Trophoblast cell (in vitro differentiated cells and primary cell): ENCODE results near the gene CHCHD6.

Experiments
- DNase-seq, 2 donors: peaks; one replicate each; pipeline ENCODE4 v3.0.0-alpha.2; 2016
- H2AFZ ChIP-seq: 2 replicates; pipeline ENCODE4 v1.6.1; 2013; ENCODE audit warnings: low read length, moderate library complexity, mild to moderate bottlenecking; ENCODE audit not compliant: insufficient read depth, poor library complexity
- H2AK5ac ChIP-seq: 2 replicates; pipeline ENCODE4 v1.6.1; 2013; ENCODE audit warnings: mild to moderate bottlenecking, low read length
- H2BK120ac ChIP-seq: 2 replicates; pipeline ENCODE4 v1.6.1; 2013; ENCODE audit warnings: low read length, mild to moderate bottlenecking, moderate library complexity; ENCODE audit not compliant: insufficient read depth, poor library complexity
- H2BK12ac ChIP-seq: 2 replicates; pipeline ENCODE4 v1.6.1; 2013; ENCODE audit warnings: mild to moderate bottlenecking, low read length, moderate library complexity
- H2BK5ac ChIP-seq: 2 replicates; pipeline ENCODE4 v1.6.1; 2013; ENCODE audit warnings: low read length, low read depth, moderate library complexity, mild to moderate bottlenecking; ENCODE audit not compliant: poor library complexity
- H3K14ac ChIP-seq: 2 replicates; pipeline ENCODE4 v1.6.1; 2013; ENCODE audit warnings: mild to moderate bottlenecking, low read length
- H3K18ac ChIP-seq: 2 replicates; pipeline ENCODE4 v1.6.1; 2013; ENCODE audit warnings: mild to moderate bottlenecking, low read length
- H3K23ac ChIP-seq: 2 replicates; pipeline ENCODE4 v1.6.1; 2013; ENCODE audit warnings: low read length
- H3K27ac ChIP-seq: 2 replicates; pipeline ENCODE4 v1.5.1; 2013; ENCODE audit warnings: low read depth, mild to moderate bottlenecking, inconsistent platforms, low read length, moderate library complexity
- H3K27me3 ChIP-seq: 2 replicates; pipeline ENCODE4 v1.6.1; 2013; ENCODE audit warnings: inconsistent platforms, mild to moderate bottlenecking, low read length, moderate library complexity; ENCODE audit not compliant: insufficient read depth
- H3K36me3 ChIP-seq, 2 experiments: 1 replicate in 1 of 2; 2 replicates in 1 of 2; pipeline ENCODE4 v1.6.1; 2013; ENCODE audit warnings: low read length in 2 of 2, mild to moderate bottlenecking in 2 of 2, moderate library complexity in 1 of 2; ENCODE audit not compliant: insufficient read depth in 2 of 2, control insufficient read depth in 1 of 2
- H3K4ac ChIP-seq: 2 replicates; pipeline ENCODE4 v1.6.1; 2013; ENCODE audit warnings: low read depth, mild to moderate bottlenecking, low read length, moderate library complexity
- H3K4me1 ChIP-seq, 2 experiments: 1 replicate in 1 of 2; 2 replicates in 1 of 2; pipeline ENCODE4 v1.6.1; 2013; ENCODE audit warnings: low read length in 2 of 2, mild to moderate bottlenecking in 2 of 2, moderate library complexity in 1 of 2; ENCODE audit not compliant: insufficient read depth in 2 of 2, control insufficient read depth in 1 of 2
- H3K4me2 ChIP-seq: 2 replicates; pipeline ENCODE4 v1.6.1; 2013; ENCODE audit warnings: inconsistent platforms, mild to moderate bottlenecking, low read length, moderate library complexity
- H3K4me3 ChIP-seq: 2 replicates; pipeline ENCODE4 v1.5.1; 2013; ENCODE audit warnings: mild to moderate bottlenecking, low read depth, low read length, inconsistent platforms
- H3K79me1 ChIP-seq: one replicate; pipeline ENCODE4 v1.6.1; 2013; ENCODE audit warnings: low read length
- H3K79me2 ChIP-seq: 2 replicates; pipeline ENCODE4 v1.6.1; 2013; ENCODE audit warnings: low read length, mild to moderate bottlenecking; ENCODE audit not compliant: control insufficient read depth, insufficient read depth, poor library complexity
- H3K9ac ChIP-seq: 2 replicates; pipeline ENCODE4 v1.6.1; 2013; ENCODE audit warnings: mild to moderate bottlenecking, low read length
- H3K9me3 ChIP-seq: 2 replicates; pipeline ENCODE4 v1.6.1; 2013; ENCODE audit warnings: low read depth, mild to moderate bottlenecking, control low read depth, inconsistent platforms, low read length; ENCODE audit not compliant: insufficient read depth
- H4K12ac ChIP-seq: 2 replicates; pipeline ENCODE4 v1.6.1; 2013; ENCODE audit warnings: low read depth, mild to moderate bottlenecking, low read length, moderate library complexity
- H4K8ac ChIP-seq: 2 replicates; pipeline ENCODE4 v1.6.1; 2013; ENCODE audit warnings: low read depth, mild to moderate bottlenecking, low read length, moderate library complexity
- H4K91ac ChIP-seq: one replicate; pipeline ENCODE4 v1.6.1; 2013; ENCODE audit warnings: low read depth, mild to moderate bottlenecking, low read length, moderate library complexity
- WGBS: extraction: QIAGEN DNeasy Blood & Tissue Kit; methylation state at CpG from one replicate; pipeline ENCODE4 v1.1.7; 2013; ENCODE audit warnings: missing lambda C conversion rate; ENCODE audit not compliant: insufficient read length, insufficient coverage; ENCODE audit errors: extremely low coverage; 5-methylcytosine and 5-hydroxymethylcytosine counted together

CHCHD6 gene

GRCh38 chr3:126941721-126942270 lies 237.8 kb downstream of the CHCHD6 start:
- Histone ChIP-seq H3K18ac (no peak overlapping the region), H3K27ac (no peak overlapping the region), H3K27me3 (no peaks in the 10 kb centered on the region), H3K9ac (no peak overlapping the region), H3K4ac (no peak overlapping the region), H2BK120ac (no peak overlapping the region), H3K23ac (no peak overlapping the region), H4K91ac (no peak overlapping the region), H3K4me1 (no peaks in the 10 kb centered on the region), H3K79me1 (no peaks in the 10 kb centered on the region), H3K14ac (no peak overlapping the region), H3K9me3 (no peaks in the 10 kb centered on the region), H3K4me2 (no peak overlapping the region), H2BK12ac (no peak overlapping the region), H3K36me3 (no peaks in the 10 kb centered on the region), H3K4me3 (no peak overlapping the region), H3K79me2 (no peaks in the 10 kb centered on the region), H2BK5ac (no peak overlapping the region), H2AK5ac (no peak overlapping the region), H2AFZ (no peak overlapping the region), H4K12ac (no peak overlapping the region), H4K8ac (no peak overlapping the region)
- no CpG with 5 or more reads among the region's 5 CpGs for WGBS
- DNase-seq: no peak

GRCh38 chr3:126944089-126944965 lies 240.3 kb downstream of the CHCHD6 start:
- Histone ChIP-seq H2AK5ac (no peak overlapping the region), H3K14ac (no peak overlapping the region), H3K4me2 (no peak overlapping the region), H2BK120ac (no peak overlapping the region), H3K9me3 (no peaks in the 10 kb centered on the region), H3K27me3 (no peaks in the 10 kb centered on the region), H3K23ac (no peak overlapping the region), H3K4ac (no peak overlapping the region), H3K18ac (no peak overlapping the region), H3K4me1 (no peaks in the 10 kb centered on the region), H3K79me2 (no peaks in the 10 kb centered on the region), H3K4me3 (no peak overlapping the region), H4K12ac (no peak overlapping the region), H3K27ac (no peak overlapping the region), H2AFZ (no peak overlapping the region), H3K79me1 (no peaks in the 10 kb centered on the region), H4K91ac (no peak overlapping the region), H3K9ac (no peak overlapping the region), H4K8ac (no peak overlapping the region), H2BK12ac (no peak overlapping the region), H3K36me3 (no peaks in the 10 kb centered on the region), H2BK5ac (no peak overlapping the region)
- WGBS: no CpG with 5 or more reads among the region's 12 CpGs
- DNase-seq: no peak

GRCh38 chr3:126945171-126945721 lies 241.2 kb downstream of the CHCHD6 start:
- no peaks in the 10 kb centered on the region for H3K4me1 ChIP-seq

GRCh38 chr3:126945891-126946290 lies 241.9 kb downstream of the CHCHD6 start:
- H2BK120ac ChIP-seq: no peak overlapping the region
- no peak overlapping the region for H3K14ac ChIP-seq
- no CpG with 5 or more reads among the region's 9 CpGs for WGBS
- no peak overlapping the region for H3K18ac ChIP-seq
- no peak overlapping the region for H3K4ac ChIP-seq
- no peak overlapping the region for H2BK5ac ChIP-seq
- no peak overlapping the region for H2AK5ac ChIP-seq
- H3K4me2 ChIP-seq: no peak overlapping the region
- H4K12ac ChIP-seq: no peak overlapping the region
- H2BK12ac ChIP-seq: no peak overlapping the region
- no peak overlapping the region for H3K23ac ChIP-seq
- no peak overlapping the region for H4K91ac ChIP-seq
- H3K4me1 ChIP-seq: no peaks in the 10 kb centered on the region
- H3K79me1 ChIP-seq: no peaks in the 10 kb centered on the region
- no peak for DNase-seq
- H4K8ac ChIP-seq: no peak overlapping the region
- no peaks in the 10 kb centered on the region for H3K27me3 ChIP-seq
- H2AFZ ChIP-seq: no peak overlapping the region
- no peak overlapping the region for H3K27ac ChIP-seq
- no peak overlapping the region for H3K9ac ChIP-seq
- no peaks in the 10 kb centered on the region for H3K79me2 ChIP-seq
- no peak overlapping the region for H3K4me3 ChIP-seq
- no peaks in the 10 kb centered on the region for H3K9me3 ChIP-seq
- no peaks in the 10 kb centered on the region for H3K36me3 ChIP-seq

More at GRCh38 chr3:126945171-126945721, 241.2 kb downstream of the CHCHD6 start:
- H3K9me3 ChIP-seq: no peaks in the 10 kb centered on the region
- H2BK5ac ChIP-seq: no peak overlapping the region
- WGBS: no CpG with 5 or more reads among the region's 17 CpGs
- no peaks in the 10 kb centered on the region for H3K79me2 ChIP-seq
- H3K23ac ChIP-seq: no peak overlapping the region
- no peak overlapping the region for H2BK12ac ChIP-seq
- no peak overlapping the region for H3K27ac ChIP-seq
- H3K18ac ChIP-seq: no peak overlapping the region
- no peaks in the 10 kb centered on the region for H3K36me3 ChIP-seq
- DNase-seq: no peak
- no peak overlapping the region for H4K91ac ChIP-seq
- no peak overlapping the region for H2AFZ ChIP-seq
- no peak overlapping the region for H3K4me3 ChIP-seq
- no peak overlapping the region for H2AK5ac ChIP-seq
- H2BK120ac ChIP-seq: no peak overlapping the region
- no peak overlapping the region for H3K4ac ChIP-seq
- H3K27me3 ChIP-seq: no peaks in the 10 kb centered on the region
- H4K8ac ChIP-seq: no peak overlapping the region
- no peak overlapping the region for H3K14ac ChIP-seq
- H4K12ac ChIP-seq: no peak overlapping the region
- no peaks in the 10 kb centered on the region for H3K79me1 ChIP-seq
- H3K9ac ChIP-seq: no peak overlapping the region
- H3K4me2 ChIP-seq: no peak overlapping the region
